HPDE6-E6E7 (cell line): ENCODE measurements around the gene FCER2.
"Not testable (repeated sequence)": the region's sequence is repeated elsewhere in the genome, so short reads cannot be mapped to it uniquely, and the experiment has no call there.

Experiments used
- DNase-seq: peaks from one replicate; pipeline ENCODE4 v3.0.0; 2011; ENCODE audit warnings: missing footprints; ENCODE audit errors: extremely low spot score

The FCER2 gene

GRCh38 chr19:7701654-7702457, at the start of gene FCER2:
TSS of gene FCER2 (minus strand) at chr19:7702131. CDS start at chr19:7699760, 2,371 bp downstream.
- DNase-seq = no peak

GRCh38 chr19:7751157-7751783, 49.3 kb upstream of the FCER2 start:
- no peak for DNase-seq

GRCh38 chr19:7748756-7749155, 46.8 kb upstream of the FCER2 start:
- no peak for DNase-seq

- DNase-seq = no peak
Observed at GRCh38 chr19:7748171-7748570, 46.2 kb upstream of the FCER2 start.

- no peak for DNase-seq
Observed at GRCh38 chr19:7746903-7747884, 45.3 kb upstream of the FCER2 start, which contains the start of gene CD209. TSS of gene CD209 (minus strand) at chr19:7747534. CDS start at chr19:7747511, 23 bp downstream.

GRCh38 chr19:7746306-7746705, 44.4 kb upstream of the FCER2 start:
- DNase-seq = not testable (repeated sequence)

- no peak for DNase-seq
Observed at GRCh38 chr19:7744871-7745650, 43.1 kb upstream of the FCER2 start.

GRCh38 chr19:7744199-7744786, 42.4 kb upstream of the FCER2 start:
- DNase-seq = no peak

GRCh38 chr19:7743425-7743841, 41.5 kb upstream of the FCER2 start:
- DNase-seq = no peak

- no peak for DNase-seq
Observed at GRCh38 chr19:7742991-7743390, 41.1 kb upstream of the FCER2 start.

- no peak for DNase-seq
Observed at GRCh38 chr19:7742575-7742974, 40.6 kb upstream of the FCER2 start.

GRCh38 chr19:7740682-7741054, 38.7 kb upstream of the FCER2 start:
- DNase-seq = no peak

GRCh38 chr19:7739801-7740681, 38.1 kb upstream of the FCER2 start:
- no peak for DNase-seq

GRCh38 chr19:7739211-7739755, 37.4 kb upstream of the FCER2 start:
- no peak for DNase-seq

GRCh38 chr19:7738023-7738422, 36.1 kb upstream of the FCER2 start:
- DNase-seq = no peak

- no peak for DNase-seq
Observed at GRCh38 chr19:7737215-7737614, 35.3 kb upstream of the FCER2 start.

- no peak for DNase-seq
Observed at GRCh38 chr19:7736148-7736547, 34.2 kb upstream of the FCER2 start.

- no peak for DNase-seq
Observed at GRCh38 chr19:7734220-7735203, 32.6 kb upstream of the FCER2 start.
